Measurements from ENCODE around the gene FOSL1. TPM values are rescaled to one million over a fixed set of nuclear protein-coding genes. Genes with fewer than 3 reads are reported as not detected.

FOSL1 gene
- total and polyA plus RNA-seq, 4 donors: 0.17 to 0.20 TPM; not detected in 2

- TF ChIP-seq HNF4A (conservative IDR thresholded peaks at IDR 0.05) (no peak), FOXA2 (IDR thresholded peaks at IDR 0.05) (no peak), ATF3 (IDR thresholded peaks at IDR 0.05) (no peak), RXRA (IDR thresholded peaks at IDR 0.05) (no peak), FOXA1 (IDR thresholded peaks at IDR 0.05) (no peak), REST (IDR thresholded peaks at IDR 0.05) (no peak), HNF4G (IDR thresholded peaks at IDR 0.05) (no peak), ZBTB33 (IDR thresholded peaks at IDR 0.05) (no peak), JUND (IDR thresholded peaks at IDR 0.05) (no peak), YY1 (IDR thresholded peaks at IDR 0.05) (no peak), CTCF (IDR thresholded peaks at IDR 0.05; ENCODE audit: low read depth, low read length, missing input control) (no peak)
- no peak overlapping the region for H3K9ac ChIP-seq (ENCODE audit: low read depth in 1 of 2, low read length in 2 of 2)
- peaks cover 7 to 29% (median 16%) of the 10 kb centered on the region in 4 donors for H3K4me1 ChIP-seq (ENCODE audit: control insufficient read depth in 4 of 4, insufficient read depth in 4 of 4, low read length in 3 of 4)
- 74% methylated on average over 10 of the region's 10 CpGs for WGBS
- no peak for DNase-seq (ENCODE audit: low spot score)
- H3K36me3 ChIP-seq (ENCODE audit: control insufficient read depth in 4 of 4, insufficient read depth in 3 of 4, low read depth in 1 of 4, low read length in 3 of 4): no peaks in the 10 kb centered on the region
- peak overlapping the region; percentile 37 to 60 for H3K27ac ChIP-seq (ENCODE audit: low read depth in 1 of 2, low read length in 2 of 2)
- no peak overlapping the region for H3K4me3 ChIP-seq (ENCODE audit: low read depth in 1 of 3, low read length in 3 of 3)
- no peaks in the 10 kb centered on the region for H3K27me3 ChIP-seq (ENCODE audit: control insufficient read depth in 4 of 4, insufficient read depth in 4 of 4, low read length in 3 of 4)
- H3K9me3 ChIP-seq (ENCODE audit: control insufficient read depth in 4 of 4, low read length in 3 of 4): no peaks in the 10 kb centered on the region
Observed at GRCh38 chr11:65915101-65915820, 15.1 kb upstream of the FOSL1 start.

- Histone ChIP-seq H3K9me3 (ENCODE audit: control insufficient read depth in 4 of 4, low read length in 3 of 4) (no peaks in the 10 kb centered on the region), H3K27me3 (ENCODE audit: control insufficient read depth in 4 of 4, insufficient read depth in 4 of 4, low read length in 3 of 4) (no peaks in the 10 kb centered on the region), H3K36me3 (ENCODE audit: control insufficient read depth in 4 of 4, insufficient read depth in 3 of 4, low read depth in 1 of 4, low read length in 3 of 4) (no peaks in the 10 kb centered on the region), H3K27ac (ENCODE audit: low read depth in 1 of 2, low read length in 2 of 2) (no peak overlapping the region), H3K4me1 (ENCODE audit: control insufficient read depth in 4 of 4, insufficient read depth in 4 of 4, low read length in 3 of 4) (peaks cover 3 to 17% (median 7%) of the 10 kb centered on the region in 4 donors), H3K4me3 (ENCODE audit: low read depth in 1 of 3, low read length in 3 of 3) (no peak overlapping the region), H3K9ac (ENCODE audit: low read depth in 1 of 2, low read length in 2 of 2) (no peak overlapping the region)
- 63% methylated on average over 4 of the region's 4 CpGs for WGBS
- DNase-seq (ENCODE audit: low spot score): no peak
- TF ChIP-seq NR2F2 (IDR thresholded peaks at IDR 0.05): no peak
Observed at GRCh38 chr11:65912845-65913244, 12.7 kb upstream of the FOSL1 start.

Measured in liver (tissue), 9 donors.